Fibroblast of lung (primary cell): ENCODE data around the gene ZNF441. TPM values are rescaled to one million over a fixed set of nuclear protein-coding genes. Genes with fewer than 3 reads are reported as not detected.

Experiments
- DNase-seq, 2 donors: peaks; one replicate each; pipeline versions ENCODE4 v3.0.0 to v3.0.0-alpha.2; 2010; ENCODE audit warnings: low read depth in 2 of 2
- H2AFZ ChIP-seq: 2 replicates; pipeline ENCODE4 v1.5.1; 2012; ENCODE audit warnings: low read length, control low read depth, inconsistent platforms
- H3K27ac ChIP-seq: 2 replicates; pipeline ENCODE4 v1.5.1; 2011; ENCODE audit warnings: low read length, control low read depth; ENCODE audit not compliant: insufficient read depth
- H3K27me3 ChIP-seq: 2 replicates; pipeline ENCODE4 v1.5.1; 2011; ENCODE audit warnings: mild to moderate bottlenecking, low read length; ENCODE audit not compliant: control insufficient read depth, insufficient read depth
- H3K36me3 ChIP-seq: 2 replicates; pipeline ENCODE4 v1.5.1; 2011; ENCODE audit warnings: low read length; ENCODE audit not compliant: control insufficient read depth, insufficient read depth
- H3K4me1 ChIP-seq: 2 replicates; pipeline ENCODE4 v1.5.1; 2011; ENCODE audit warnings: low read length; ENCODE audit not compliant: control insufficient read depth, insufficient read depth; ENCODE audit errors: extremely low read depth
- H3K4me2 ChIP-seq: 2 replicates; pipeline ENCODE4 v1.5.1; 2011; ENCODE audit warnings: low read length, control low read depth; ENCODE audit not compliant: insufficient read depth; ENCODE audit errors: extremely low read depth
- H3K4me3 ChIP-seq, 4 experiments: fragments of 200-600 bp in 1 of 4; sonication (generic) in 1 of 4; replicated peaks in 1 of 4; 2 replicates each; pipeline ENCODE4 v1.5.1; 2011 to 2016; ENCODE audit warnings: low read length in 4 of 4, low read depth in 3 of 4, mild to moderate bottlenecking in 3 of 4, control low read depth in 2 of 4, inconsistent platforms in 1 of 4, mixed read lengths in 1 of 4; ENCODE audit not compliant: insufficient read depth in 1 of 4; ENCODE audit errors: control extremely low read depth in 1 of 4
- H3K79me2 ChIP-seq: 2 replicates; pipeline ENCODE4 v1.5.1; 2012; ENCODE audit warnings: mild to moderate bottlenecking, low read length, inconsistent platforms; ENCODE audit not compliant: control insufficient read depth, insufficient read depth
- H3K9ac ChIP-seq: 2 replicates; pipeline ENCODE4 v1.5.1; 2011; ENCODE audit warnings: mild to moderate bottlenecking, low read length, control low read depth; ENCODE audit not compliant: insufficient read depth
- H3K9me3 ChIP-seq: 2 replicates; pipeline ENCODE4 v1.5.1; 2012; ENCODE audit warnings: low read depth, low read length; ENCODE audit not compliant: control insufficient read depth, insufficient read depth
- H4K20me1 ChIP-seq: 2 replicates; pipeline ENCODE4 v1.5.1; 2011; ENCODE audit warnings: low read length; ENCODE audit not compliant: control insufficient read depth, insufficient read depth; ENCODE audit errors: extremely low read depth
- EZH2 ChIP-seq: IDR thresholded peaks from 2 replicates; pipeline ENCODE4 v1.5.1; 2012; ENCODE audit warnings: low read length, control low read depth, mild to moderate bottlenecking; ENCODE audit errors: missing control alignments
- polyA plus RNA-seq, 2 donors: library from polyadenylated mRNA; depleted of rRNA in 1 of 2; stranded (reverse) in 1 of 2; unstranded in 1 of 2; fragments of >200 nt; gene quantifications; 2 replicates each; pipeline ENCODE4 v1.2.1, GENCODE V29; 2011 to 2012; ENCODE audit warnings: missing spikeins in 1 of 2
- total RNA-seq: library from RNA; depleted of rRNA; stranded (reverse); fragments of >200 nt; gene quantifications from 2 replicates; pipeline ENCODE4 v1.2.1, GENCODE V29; 2014
- TF ChIP-seq, protein P1 (sequence below), 2 donors: IDR thresholded peaks in 1 of 2; conservative IDR thresholded peaks in 1 of 2; 1 replicate in 1 of 2; 2 replicates in 1 of 2; pipeline ENCODE4 v1.5.1; 2011 to 2012; ENCODE audit warnings: low read length in 2 of 2, control low read depth in 1 of 2, inconsistent platforms in 1 of 2, low read depth in 1 of 2, mild to moderate bottlenecking in 1 of 2

ZNF441 gene
- total and polyA plus RNA-seq, 2 donors (not counting 1 experiment from before 2014, with no cell fraction given), result 5.4 to 21.1 TPM

DNA sequence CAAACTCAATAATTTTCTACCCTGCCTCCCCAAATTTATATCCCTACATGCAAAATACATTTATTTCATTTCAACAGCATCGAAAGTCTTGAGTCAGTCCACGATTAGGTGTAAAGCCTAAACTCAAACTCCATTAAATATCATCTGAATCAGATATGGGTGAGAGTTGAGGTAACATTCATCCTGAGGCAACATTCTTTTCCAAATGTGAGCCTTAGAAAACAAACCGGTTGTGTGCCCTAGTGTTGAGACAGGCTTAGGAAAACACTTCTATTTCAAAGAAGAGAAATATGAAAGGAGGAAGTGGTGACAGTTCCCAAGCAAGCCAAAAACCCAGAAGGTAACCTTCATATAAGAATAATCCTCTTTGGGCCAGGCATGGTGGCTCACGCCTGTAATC lies 12.1 kb upstream of the ZNF441 start:
- no peaks in the 10 kb centered on the region for H3K4me1 ChIP-seq
- no peak for DNase-seq
- H3K27me3 ChIP-seq, result no peaks in the 10 kb centered on the region
- H3K36me3 ChIP-seq, result no peaks in the 10 kb centered on the region
- H3K4me3 ChIP-seq, result no peak overlapping the region
- no peak overlapping the region for H3K27ac ChIP-seq
- no peak overlapping the region for H3K9ac ChIP-seq
- no peak overlapping the region for H2AFZ ChIP-seq
- TF ChIP-seq, protein P1, sequence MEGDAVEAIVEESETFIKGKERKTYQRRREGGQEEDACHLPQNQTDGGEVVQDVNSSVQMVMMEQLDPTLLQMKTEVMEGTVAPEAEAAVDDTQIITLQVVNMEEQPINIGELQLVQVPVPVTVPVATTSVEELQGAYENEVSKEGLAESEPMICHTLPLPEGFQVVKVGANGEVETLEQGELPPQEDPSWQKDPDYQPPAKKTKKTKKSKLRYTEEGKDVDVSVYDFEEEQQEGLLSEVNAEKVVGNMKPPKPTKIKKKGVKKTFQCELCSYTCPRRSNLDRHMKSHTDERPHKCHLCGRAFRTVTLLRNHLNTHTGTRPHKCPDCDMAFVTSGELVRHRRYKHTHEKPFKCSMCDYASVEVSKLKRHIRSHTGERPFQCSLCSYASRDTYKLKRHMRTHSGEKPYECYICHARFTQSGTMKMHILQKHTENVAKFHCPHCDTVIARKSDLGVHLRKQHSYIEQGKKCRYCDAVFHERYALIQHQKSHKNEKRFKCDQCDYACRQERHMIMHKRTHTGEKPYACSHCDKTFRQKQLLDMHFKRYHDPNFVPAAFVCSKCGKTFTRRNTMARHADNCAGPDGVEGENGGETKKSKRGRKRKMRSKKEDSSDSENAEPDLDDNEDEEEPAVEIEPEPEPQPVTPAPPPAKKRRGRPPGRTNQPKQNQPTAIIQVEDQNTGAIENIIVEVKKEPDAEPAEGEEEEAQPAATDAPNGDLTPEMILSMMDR (conservative IDR thresholded peaks at IDR 0.05 in 1 of 2, IDR thresholded peaks at IDR 0.05 in 1 of 2; ENCODE audit: low read depth in 1 of 2, low read length in 2 of 2), result no peak
- no peaks in the 10 kb centered on the region for H3K79me2 ChIP-seq
- no peaks in the 10 kb centered on the region for H4K20me1 ChIP-seq
- H3K9me3 ChIP-seq, result no peaks in the 10 kb centered on the region
- H3K4me2 ChIP-seq, result no peak overlapping the region

DNA sequence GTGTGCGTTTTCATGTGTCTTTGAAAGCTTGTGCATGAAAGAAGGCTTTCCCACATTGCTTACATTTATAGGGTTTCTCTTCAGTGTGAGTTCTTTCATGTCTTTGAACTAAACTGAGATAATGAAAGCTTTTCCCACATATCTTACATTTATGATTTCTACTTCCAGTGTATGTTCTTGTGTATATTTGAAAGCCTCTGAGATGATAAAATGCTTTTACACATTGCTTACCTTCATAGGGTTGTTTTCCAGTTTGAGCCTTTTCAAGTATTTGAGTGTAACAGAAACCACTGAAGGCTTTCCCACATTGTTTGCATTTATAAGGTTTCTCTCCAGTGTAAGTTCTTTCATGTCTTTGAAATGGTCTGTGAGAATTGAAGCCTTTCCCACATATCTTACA lies 9.8 kb upstream of the ZNF441 start:
- Histone ChIP-seq H2AFZ (no peak overlapping the region), H3K4me3 (no peak overlapping the region), H4K20me1 (no peaks in the 10 kb centered on the region), H3K9me3 (no peaks in the 10 kb centered on the region), H3K27me3 (no peaks in the 10 kb centered on the region), H3K4me2 (no peak overlapping the region), H3K79me2 (no peaks in the 10 kb centered on the region), H3K36me3 (no peaks in the 10 kb centered on the region), H3K9ac (no peak overlapping the region), H3K4me1 (no peaks in the 10 kb centered on the region), H3K27ac (no peak overlapping the region)
- DNase-seq, result no peak
- TF ChIP-seq EZH2, result no peak
- TF ChIP-seq, protein P1 (conservative IDR thresholded peaks at IDR 0.05 in 1 of 2, IDR thresholded peaks at IDR 0.05 in 1 of 2; ENCODE audit: low read depth in 1 of 2, low read length in 2 of 2), result no peak

DNA sequence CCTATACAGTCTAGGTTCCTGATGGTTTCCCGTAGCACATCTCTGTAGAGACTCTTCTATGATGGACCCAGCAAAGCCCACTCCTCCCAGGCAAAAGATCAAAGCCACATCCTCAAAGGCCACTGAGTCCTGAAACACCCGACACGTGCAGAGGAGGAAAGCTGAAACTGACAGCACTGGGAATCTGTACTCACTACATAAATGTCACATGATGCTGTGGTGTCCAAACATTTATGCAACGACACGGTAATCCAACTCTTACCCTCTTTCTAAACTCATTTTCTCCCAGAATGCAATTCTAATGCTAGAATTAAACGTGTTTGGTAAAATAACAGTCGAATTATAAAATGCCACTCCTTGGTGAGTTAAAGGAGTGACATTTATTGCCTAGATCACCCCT lies 7.0 kb upstream of the ZNF441 start:
- Histone ChIP-seq H3K4me3 (no peak overlapping the region), H4K20me1 (no peaks in the 10 kb centered on the region), H3K36me3 (no peaks in the 10 kb centered on the region), H3K27me3 (no peaks in the 10 kb centered on the region), H3K4me1 (no peaks in the 10 kb centered on the region), H3K4me2 (no peak overlapping the region), H3K79me2 (no peaks in the 10 kb centered on the region), H3K27ac (no peak overlapping the region), H2AFZ (no peak overlapping the region), H3K9ac (no peak overlapping the region), H3K9me3 (no peaks in the 10 kb centered on the region)
- TF ChIP-seq, protein P1 (conservative IDR thresholded peaks at IDR 0.05 in 1 of 2, IDR thresholded peaks at IDR 0.05 in 1 of 2; ENCODE audit: low read depth in 1 of 2, low read length in 2 of 2), result no peak
- TF ChIP-seq EZH2, result no peak
- no peak for DNase-seq
